K562 (cell line): ENCODE results near the gene WWP2. TPM values are rescaled to one million over a fixed set of nuclear protein-coding genes. Genes with fewer than 3 reads are reported as not detected.

Source experiments
- ATAC-seq: fragments of 200-7000 bp; cut with Tn5 transposase; 3 replicates; pipeline ENCODE4 v1.9.1; 2020; ENCODE audit warnings: moderate library complexity
- BruUV-seq: library from RNA; stranded (reverse); fragments of 400-500 nt; replicated peaks from 2 replicates; lab custom pipeline; 2021; lab: Mats Ljungman, UMichigan
- CTCF ChIA-PET: fragments of 300-600 bp; formaldehyde crosslinking; extraction: SDS; loops from one replicate; lab custom pipeline; 2021; ENCODE audit warnings: low intra/inter-chr PET ratio; lab: Yijun Ruan, JAX
- POLR2A ChIA-PET: fragments of 300-600, 350-650 bp; sonication (Branson Sonifier 250); formaldehyde crosslinking; extraction: SDS; loops from one replicate; lab custom pipeline; 2021; ENCODE audit warnings: antibody characterized with exemption, inconsistent platforms; lab: Yijun Ruan, JAX
- DNase-seq, 4 experiments: peaks; one replicate each; pipeline versions ENCODE4 v3.0.0 to v3.0.0-alpha.2; 2011 to 2018; ENCODE audit warnings: low spot score in 3 of 4, mixed read lengths in 3 of 4; ENCODE audit errors: extremely low read depth in 1 of 4
- FAIRE-seq: peaks from 2 replicates; lab custom pipeline; 2011; peaks lifted over from hg19 to GRCh38; lab: Jason Lieb, UNC
- H2AFZ ChIP-seq: 2 replicates; pipeline ENCODE4 v1.6.0; 2011; ENCODE audit warnings: low read depth, low read length, control low read depth, inconsistent platforms
- H3K27ac ChIP-seq: fragments of 200-600 bp; 3 replicates; pipeline ENCODE4 v1.8.0; 2011; ENCODE audit warnings: low read depth, mild to moderate bottlenecking, control low read depth, inconsistent platforms, low read length, moderate library complexity, mixed read lengths; ENCODE audit errors: extremely low read depth
- H3K27me3 ChIP-seq, 2 experiments: fragments of 300-600 bp in 1 of 2; 2 replicates in 1 of 2; 3 replicates in 1 of 2; pipeline versions ENCODE4 v1.6.0 to v1.8.0; 2011; ENCODE audit warnings: inconsistent platforms in 2 of 2, low read length in 2 of 2, mild to moderate bottlenecking in 1 of 2, mixed read lengths in 1 of 2, moderate library complexity in 1 of 2; ENCODE audit not compliant: control insufficient read depth in 2 of 2, insufficient read depth in 2 of 2
- H3K36me3 ChIP-seq: fragments of 300-600 bp; 3 replicates; pipeline ENCODE4 v1.8.0; 2011; ENCODE audit warnings: mild to moderate bottlenecking, low read length, inconsistent platforms; ENCODE audit not compliant: control insufficient read depth, insufficient read depth
- H3K4me1 ChIP-seq, 2 experiments: fragments of 200-600 bp in 1 of 2; replicated peaks in 1 of 2; 2 replicates in 1 of 2; 3 replicates in 1 of 2; pipeline versions ENCODE4 v1.5.1 to v1.8.0; 2011; ENCODE audit warnings: inconsistent platforms in 2 of 2, low read length in 2 of 2, mild to moderate bottlenecking in 1 of 2, mixed read lengths in 1 of 2, moderate library complexity in 1 of 2; ENCODE audit not compliant: control insufficient read depth in 2 of 2, insufficient read depth in 2 of 2
- H3K4me2 ChIP-seq: 2 replicates; pipeline ENCODE4 v1.6.1; 2011; ENCODE audit warnings: low read length, control low read depth, inconsistent platforms, mixed read lengths; ENCODE audit not compliant: insufficient read depth
- H3K4me3 ChIP-seq: fragments of 200-600 bp; sonication (generic), shearing (Covaris generic); 2 replicates; pipeline ENCODE4 v1.5.1; 2016; ENCODE audit warnings: control low read depth, inconsistent platforms
- H3K79me2 ChIP-seq: fragments of 200-600 bp; 3 replicates; pipeline ENCODE4 v1.8.0; 2011; ENCODE audit warnings: low read length, inconsistent platforms; ENCODE audit not compliant: control insufficient read depth, insufficient read depth
- H3K9ac ChIP-seq, 2 experiments: 2 replicates each; pipeline versions ENCODE4 v1.6.0 to v1.6.1; 2011; ENCODE audit warnings: low read depth in 2 of 2, low read length in 2 of 2, control low read depth in 1 of 2, inconsistent platforms in 1 of 2, mild to moderate bottlenecking in 1 of 2, mixed read lengths in 1 of 2; ENCODE audit not compliant: insufficient read depth in 1 of 2
- H3K9me1 ChIP-seq: one replicate; pipeline ENCODE4 v1.6.0; 2011; ENCODE audit warnings: inconsistent platforms, mild to moderate bottlenecking, low read length, moderate library complexity; ENCODE audit not compliant: control insufficient read depth, insufficient read depth
- H3K9me3 ChIP-seq: replicated peaks from 2 replicates; pipeline ENCODE4 v1.5.1; 2011; ENCODE audit warnings: low read depth, low read length, inconsistent platforms; ENCODE audit not compliant: control insufficient read depth, insufficient read depth
- H4K20me1 ChIP-seq: replicated peaks from 2 replicates; pipeline ENCODE4 v1.6.1; 2011; ENCODE audit warnings: low read length, inconsistent platforms, mixed read lengths; ENCODE audit not compliant: control insufficient read depth, insufficient read depth
- DNMT1 ChIP-seq: fragments of 450-650 bp; IDR thresholded peaks from 2 replicates; pipeline ENCODE4 v1.6.1; 2016; ENCODE audit warnings: antibody characterized with exemption, mild to moderate bottlenecking
- FOS ChIP-seq: IDR thresholded peaks from 3 replicates; pipeline ENCODE4 v1.6.1; 2011; ENCODE audit not compliant: insufficient read length; ENCODE audit errors: extremely low read depth
- HNRNPK ChIP-seq: fragments of 200-400 bp; formaldehyde crosslinking; IDR thresholded peaks from one replicate; pipeline ENCODE4 v1.6.1; 2018; ENCODE audit warnings: mild to moderate bottlenecking, low read depth, low read length; ENCODE audit not compliant: poor library complexity, severe bottlenecking
- MECOM ChIP-seq: fragments of 250-450 bp; sonication (Bioruptor Pico); IDR thresholded peaks from 2 replicates; pipeline ENCODE4 v1.8.0; 2022; ENCODE audit warnings: inconsistent platforms
- MLLT1 ChIP-seq, 2 experiments: fragments of 450-650 bp; IDR thresholded peaks; 2 replicates each; pipeline ENCODE4 v1.6.1; 2016
- NCOA1 ChIP-seq: fragments of 450-650 bp; IDR thresholded peaks from 2 replicates; pipeline ENCODE4 v1.6.1; 2016; ENCODE audit warnings: low read depth
- NRF1 ChIP-seq, 2 experiments: fragments of 450-650 bp; IDR thresholded peaks in 1 of 2; conservative IDR thresholded peaks in 1 of 2; 2 replicates each; pipeline ENCODE4 v1.6.1; 2014; ENCODE audit warnings: mild to moderate bottlenecking in 2 of 2
- PHB ChIP-seq: fragments of 250-450 bp; sonication (Bioruptor Pico); IDR thresholded peaks from 2 replicates; pipeline ENCODE4 v1.5.0; 2021
- RUNX1 ChIP-seq: sonication (generic); IDR thresholded peaks from 2 replicates; pipeline ENCODE4 v1.6.1; 2016; ENCODE audit warnings: antibody characterized with exemption, low read depth
- SIRT6 ChIP-seq: IDR thresholded peaks from one replicate; pipeline ENCODE4 v1.6.1; 2012; ENCODE audit warnings: low read depth, mild to moderate bottlenecking, control low read depth, inconsistent platforms, low read length, moderate library complexity
- SIX5 ChIP-seq, 2 experiments: IDR thresholded peaks; 2 replicates each; pipeline ENCODE4 v1.6.1; 2011; ENCODE audit warnings: low read length in 2 of 2, borderline replicate concordance in 1 of 2, low read depth in 1 of 2, mild to moderate bottlenecking in 1 of 2, moderate library complexity in 1 of 2; ENCODE audit not compliant: insufficient read depth in 1 of 2
- SRSF9 ChIP-seq: fragments of 200-400 bp; formaldehyde crosslinking; IDR thresholded peaks from 2 replicates; pipeline ENCODE4 v1.6.1; 2017; ENCODE audit warnings: low read depth, low read length, borderline replicate concordance
- ZKSCAN3 ChIP-seq: fragments of 250-450 bp; sonication (Bioruptor Pico); IDR thresholded peaks from 2 replicates; pipeline ENCODE4 v1.4.0; 2020
- ZNF143 ChIP-seq: sonication (generic); formaldehyde crosslinking; IDR thresholded peaks from 2 replicates; pipeline ENCODE4 v1.9.0; 2022; ENCODE audit warnings: mild to moderate bottlenecking, missing genetic modification reagents
- ZNF280B ChIP-seq: fragments of 250-450 bp; sonication (Bioruptor Pico); IDR thresholded peaks from 2 replicates; pipeline ENCODE4 v1.5.1; 2021; ENCODE audit warnings: mild to moderate bottlenecking
- ZNF668 ChIP-seq: fragments of 250-450 bp; sonication (Bioruptor Pico); IDR thresholded peaks from 2 replicates; pipeline ENCODE4 v1.8.0; 2022; ENCODE audit warnings: mild to moderate bottlenecking, inconsistent platforms
- ZNF695 ChIP-seq: fragments of 450-650 bp; formaldehyde crosslinking; IDR thresholded peaks from 2 replicates; pipeline ENCODE4 v1.4.0; 2020; ENCODE audit warnings: mild to moderate bottlenecking, moderate library complexity
- WGBS: fragments of 100-300 bp; shearing (Covaris generic); methylation state at CpG from one replicate; pipeline ENCODE4 v1.1.6; 2016; ENCODE audit warnings: low coverage, mixed read lengths; ENCODE audit not compliant: insufficient coverage; ENCODE audit errors: missing lambda C conversion rate; 5-methylcytosine and 5-hydroxymethylcytosine counted together
- in situ Hi-C: fragments of 300-500 bp; cut with MboI; formaldehyde crosslinking; loops from 4 replicates; pipeline ENCODE4 v1.15.0; 2018; ENCODE audit warnings: inconsistent platforms, mixed read lengths
- intact Hi-C: fragments of 100-400 bp; cut with micrococcal nuclease; formaldehyde crosslinking; loops from 2 replicates; pipeline ENCODE4 v1.14.2; 2022
- polyA plus RNA-seq, 8 experiments: library from polyadenylated mRNA; depleted of rRNA in 4 of 8; stranded (reverse) in 5 of 8; unstranded in 3 of 8; fragments of >200 nt; fragmentation: Nextera tagmentation in 2 of 8; fragmentation: Illumina TruSeq in 1 of 8; extraction: Ambion mirVana in 2 of 8; extraction: Trizol in 1 of 8; gene quantifications; 2 replicates each; pipeline versions ENCODE4 v1.2.1 to v1.2.3, GENCODE V29; 2011 to 2014; ENCODE audit warnings: inconsistent platforms in 1 of 8, missing spikeins in 1 of 8
- total RNA-seq, 7 experiments: library from RNA; depleted of rRNA in 6 of 7; stranded (reverse); fragments of >200 nt in 6 of 7; fragmentation: Illumina TruSeq in 2 of 7; extraction: Trizol in 2 of 7; gene quantifications; 2 replicates each; pipeline versions ENCODE4 v1.2.1 to v1.2.3, GENCODE V29; 2011 to 2021; ENCODE audit warnings: low replicate concordance in 1 of 7

WWP2 gene
- total and polyA plus RNA-seq, 9 of the 15 experiments (the other 6 are each of a cell fraction or from before 2014, with no cell fraction given): 1.9 to 34.4 (median 14.6) TPM

GRCh38 chr16:69725480-69726312 lies 36.4 kb upstream of the WWP2 start (continued):
- 0 out of 4 replicates have a peak, but pooled peaks of 1 of the 2 experiments have one; percentile 13 for TF ChIP-seq NRF1 (conservative IDR thresholded peaks at IDR 0.05 in 1 of 2, IDR thresholded peaks at IDR 0.05 in 1 of 2)
- TF ChIP-seq ZNF280B: no peak
- TF ChIP-seq MECOM (CRISPR knock-in tag): no peak
- no peak for TF ChIP-seq SIRT6

GRCh38 chr16:69726313-69727060 lies 35.6 kb upstream of the WWP2 start, which contains the start of gene NQO1:
Gene NQO1 (minus strand): TSS chr16:69726560. CDS start chr16:69726439, 121 bp downstream.
- peaks cover 26 to 44% of the 10 kb centered on the region in 2 experiments; a peak in 4 of 5 replicates for H3K4me1 ChIP-seq
- H3K4me3 ChIP-seq: peak within 1 kb of the TSS; percentile 52
- H4K20me1 ChIP-seq: no peaks in the 10 kb centered on the region
- ATAC-seq (peak; percentile 94), FAIRE-seq (peak; percentile 90), DNase-seq (peak; percentile 95 to 98 (median 96))
- no peaks in the 10 kb centered on the region for H3K9me1 ChIP-seq
- H3K4me2 ChIP-seq: peak within 1 kb of the TSS; percentile 99
- 1% methylated on average over 30 of the region's 31 CpGs for WGBS
- peak within 1 kb of the TSS; percentile 96 for H2AFZ ChIP-seq
- peak within 1 kb of the TSS; percentile 97 for H3K27ac ChIP-seq
- H3K27me3 ChIP-seq: no peaks in the 10 kb centered on the region; a peak in 1 of 5 replicates
- H3K79me2 ChIP-seq: peaks cover 51% of the 10 kb centered on the region
- peak within 1 kb of the TSS; percentile 89 to 92 for H3K9ac ChIP-seq
- no TSS peak for BruUV-seq
- H3K9me3 ChIP-seq: no peaks in the 10 kb centered on the region
- ChIA-PET POLR2A (interaction anchor here (0.7 to 8.6 kb wide), 13 partner anchors 9 to 338 kb away, joined by 3 to 66 read pairs (median 4); partner anchors contain the start of gene NOB1), CTCF (no interaction called here)
- in situ Hi-C loops: no loop called here
- peaks cover under 1% of the 10 kb centered on the region; the same call in 1 of the 3 replicates for H3K36me3 ChIP-seq
- intact Hi-C loops: loop anchor here (1.0 kb wide), 1 partner anchor 28 kb away; the partner anchor contains the start of gene NOB1
- peak; percentile 57; the same call in 1 of the 2 replicates for TF ChIP-seq NCOA1
- TF ChIP-seq MLLT1 (IDR thresholded peaks at IDR 0.05): no peak
- TF ChIP-seq RUNX1: no peak
- no peak for TF ChIP-seq SIX5 (IDR thresholded peaks at IDR 0.05; ENCODE audit: borderline replicate concordance in 1 of 2, insufficient read depth in 1 of 2, low read depth in 1 of 2, low read length in 2 of 2)
- no peak for TF ChIP-seq ZNF143 (CRISPR knock-in tag)
- no peak for TF ChIP-seq ZNF668
- peak; percentile 60; the same call in 1 of the 2 replicates for TF ChIP-seq DNMT1
- TF ChIP-seq PHB (CRISPR knock-in tag): no peak
- no peak for TF ChIP-seq ZKSCAN3 (CRISPR knock-in tag)
- TF ChIP-seq FOS: peak; percentile 32
- no peak for TF ChIP-seq SRSF9
- no peak for TF ChIP-seq ZNF695 (CRISPR knock-in tag)
- no peak for TF ChIP-seq HNRNPK
